AG20443 (cell line): ENCODE data around the gene RNF144A.
"Not testable (repeated sequence)": the region's sequence is repeated elsewhere in the genome, so short reads cannot be mapped to it uniquely, and the experiment has no call there.

Experiments used
- DNase-seq: peaks from one replicate; pipeline ENCODE4 v3.0.0; 2012; ENCODE audit warnings: low spot score, mixed read lengths

The RNF144A gene

DNA sequence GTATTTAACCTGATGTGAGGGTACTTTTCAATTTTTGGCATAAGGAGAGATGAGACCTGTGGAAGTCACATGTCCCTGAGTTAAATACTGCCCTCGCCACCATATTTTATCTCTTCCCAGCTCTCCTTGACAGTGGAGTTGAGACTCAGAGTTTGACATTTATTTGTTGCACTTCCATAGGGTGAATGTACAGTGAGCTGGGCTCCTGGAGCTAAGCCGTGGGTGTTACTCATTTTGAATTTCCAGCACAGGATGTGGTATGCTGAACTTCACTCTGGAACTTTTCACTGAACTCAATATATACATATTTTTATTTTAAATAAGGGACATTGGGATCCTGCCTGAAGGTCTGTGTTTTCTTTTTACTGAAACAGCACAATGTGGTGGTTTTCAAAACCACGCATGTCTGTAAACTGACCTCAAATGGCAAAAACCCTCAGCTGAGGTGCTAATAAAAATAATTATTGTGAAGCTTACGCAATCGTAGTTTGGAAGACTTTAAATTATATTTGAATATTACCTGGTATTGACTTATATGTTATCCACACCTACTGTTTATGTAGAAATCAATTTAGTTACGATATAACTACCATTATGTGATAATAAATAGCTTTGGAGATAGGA is 12.1 kb downstream of the RNF144A start:
- no peak for DNase-seq

DNA sequence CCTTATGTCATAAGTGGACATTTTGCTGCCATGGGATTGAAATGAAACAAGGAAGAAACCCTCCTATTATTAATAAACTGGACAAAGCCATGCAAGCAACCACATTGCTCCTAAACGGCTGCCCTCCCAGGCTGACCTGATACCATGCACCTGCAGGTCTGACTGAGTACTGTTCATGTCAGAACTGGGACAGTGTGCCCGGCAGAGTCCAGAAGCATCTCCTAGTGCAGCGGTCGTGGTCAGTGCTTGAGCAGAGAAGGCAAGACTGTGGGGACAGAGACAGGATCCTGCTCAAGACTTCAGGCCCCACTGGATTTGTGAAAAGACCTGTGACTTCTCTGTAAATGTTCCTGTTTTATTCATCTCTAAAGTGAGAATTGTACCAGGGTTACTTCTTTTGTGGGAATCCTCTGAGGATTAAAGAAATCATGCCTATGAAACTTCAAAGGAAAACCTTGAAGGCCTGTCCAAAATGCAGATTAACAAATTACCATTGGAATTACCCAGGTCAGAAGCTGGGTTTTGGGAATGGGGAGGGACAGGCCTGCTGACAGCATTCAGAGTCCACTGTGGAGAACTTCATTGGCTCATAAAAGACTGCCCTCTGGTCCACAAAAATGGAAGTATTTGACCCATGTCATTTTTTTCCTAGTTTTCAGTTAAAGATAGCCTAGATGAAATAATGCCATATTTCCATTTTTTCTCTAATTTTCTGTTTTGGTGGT is 13.9 kb downstream of the RNF144A start:
- no peak for DNase-seq

DNA sequence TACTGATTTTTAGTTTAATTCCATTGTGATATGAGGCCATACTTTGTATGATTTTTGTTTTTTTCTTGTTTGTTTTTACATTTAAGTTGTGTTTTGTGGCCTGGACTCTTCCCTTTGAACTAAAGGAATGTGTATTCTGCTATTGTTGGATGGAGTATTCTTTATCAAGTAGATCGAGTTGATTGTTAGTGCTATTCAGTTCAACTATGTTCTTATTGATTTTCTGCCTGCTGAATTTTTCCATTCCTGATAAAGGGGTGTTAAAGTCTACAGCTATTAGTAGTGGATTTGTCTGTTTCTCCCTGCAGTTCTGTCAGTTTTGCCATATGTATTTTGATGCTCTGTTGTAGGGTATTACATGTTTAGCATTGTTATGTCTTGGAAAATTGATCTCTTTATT is 14.5 kb downstream of the RNF144A start:
- no peak for DNase-seq

DNA sequence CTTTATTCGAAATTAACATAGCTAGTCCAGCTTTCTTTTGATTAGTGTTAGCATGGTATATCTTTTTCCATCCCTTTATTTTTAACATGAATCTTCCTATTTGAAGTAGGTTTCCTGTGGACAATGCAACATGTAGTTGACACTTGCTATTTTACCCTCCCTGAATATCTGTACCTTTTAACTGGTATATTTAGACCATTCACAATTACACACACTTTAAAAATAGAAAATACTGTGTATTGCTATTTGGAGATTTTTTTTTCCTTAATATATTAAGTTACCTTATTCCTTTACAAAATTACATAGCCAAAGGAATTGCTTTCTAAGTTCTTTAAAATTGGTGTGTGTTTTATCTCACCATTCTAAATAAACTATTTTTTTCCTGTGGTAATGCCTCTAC is 15.0 kb downstream of the RNF144A start:
- no peak for DNase-seq

DNA sequence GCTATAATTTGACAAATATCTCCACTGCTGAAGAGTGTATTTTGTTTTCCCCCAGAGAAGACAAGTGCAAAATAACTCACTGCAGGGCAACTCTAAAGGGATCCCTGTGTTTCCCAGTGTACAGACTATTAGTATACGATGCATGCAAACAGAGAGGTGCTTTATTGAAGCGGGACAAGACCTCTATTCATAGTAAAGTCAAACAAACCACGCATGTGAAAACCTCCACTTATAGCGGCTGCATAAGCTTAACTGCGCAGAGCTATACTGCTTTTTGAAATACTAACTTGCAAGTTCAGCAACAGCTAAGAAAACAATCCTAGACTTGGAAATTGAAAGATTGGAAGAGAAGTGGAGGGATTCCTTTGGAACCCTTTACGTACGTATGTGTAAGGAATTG is 15.6 kb downstream of the RNF144A start:
- DNase-seq = no peak

DNA sequence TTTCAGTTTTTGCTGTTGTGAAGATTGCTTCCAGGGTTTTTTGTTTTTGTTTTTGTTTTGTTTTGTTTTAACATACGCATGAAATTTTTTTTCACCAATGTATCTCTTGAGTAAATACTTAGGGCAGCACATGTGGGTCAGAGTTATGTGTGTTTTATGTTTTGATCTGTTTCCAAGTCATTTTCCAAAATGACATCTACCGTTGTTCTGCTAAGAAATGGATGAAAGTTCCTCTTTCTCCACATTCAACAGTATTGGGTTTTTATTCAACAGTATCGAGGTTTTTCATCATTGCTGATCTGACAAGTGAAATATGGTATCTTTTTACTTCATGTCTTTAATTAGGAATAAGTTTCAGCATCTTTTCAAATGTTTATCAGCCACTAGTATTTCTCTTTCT is 16.7 kb downstream of the RNF144A start:
- DNase-seq = no peak

DNA sequence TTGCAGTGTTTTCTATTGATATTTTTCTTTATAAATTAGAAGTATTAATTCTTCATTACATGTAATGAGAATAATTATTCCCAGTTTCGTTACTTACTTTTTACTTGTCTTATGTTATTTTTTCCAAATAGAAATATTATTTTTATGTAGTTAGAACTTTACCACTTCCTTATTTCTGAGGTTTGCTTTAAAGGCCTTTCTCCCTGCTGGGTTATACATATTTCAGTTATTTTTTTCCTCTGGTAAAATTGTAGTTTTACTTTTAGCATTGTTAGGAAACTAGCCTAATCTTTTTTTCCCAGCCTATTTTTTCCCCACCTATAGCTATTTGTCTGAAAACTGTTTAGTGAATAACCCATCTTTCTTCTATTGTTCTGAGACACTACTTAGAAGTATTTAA is 17.1 kb downstream of the RNF144A start:
- no peak for DNase-seq

DNA sequence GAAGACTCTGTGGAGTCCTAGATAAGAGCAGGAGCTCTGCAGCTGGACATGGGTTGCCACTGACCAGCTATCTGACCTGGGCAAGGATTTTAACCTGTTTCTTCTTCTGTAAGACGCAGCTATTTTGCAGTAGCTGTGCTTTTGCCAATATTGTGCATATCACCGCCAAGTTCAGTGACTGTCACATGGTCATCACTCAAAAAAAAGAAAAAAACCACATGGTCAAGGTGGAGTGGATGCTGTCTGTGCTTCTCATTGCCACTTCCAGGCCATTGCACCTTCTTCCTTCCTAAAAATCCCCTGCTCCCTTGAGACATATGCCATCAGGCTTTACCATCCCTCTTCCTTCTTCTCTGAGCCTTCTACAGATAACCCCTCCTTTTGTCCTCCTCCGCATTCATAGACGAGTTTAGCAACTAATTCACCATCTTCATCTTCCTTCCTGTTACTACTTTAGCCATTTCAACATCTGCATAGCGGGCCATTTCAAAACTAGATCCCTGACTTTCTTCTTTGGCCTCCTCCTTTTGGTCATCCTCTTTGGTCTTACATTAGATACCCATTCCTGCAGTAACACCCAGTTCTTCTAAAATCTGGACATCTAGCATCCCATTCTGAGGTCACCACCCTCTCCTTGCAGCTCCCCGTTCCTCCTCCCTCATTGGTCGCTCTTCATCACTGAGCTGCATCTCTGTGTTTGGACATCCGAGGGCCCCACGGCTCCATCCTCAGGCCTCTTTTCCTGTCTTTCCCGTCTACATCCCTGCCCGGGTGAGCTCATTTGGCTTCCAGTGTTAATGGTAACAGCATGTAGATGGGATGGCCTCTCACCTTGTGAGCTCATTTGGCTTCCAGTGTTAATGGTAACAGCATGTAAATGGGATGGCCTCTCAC is 17.8 kb downstream of the RNF144A start:
- no peak for DNase-seq

DNA sequence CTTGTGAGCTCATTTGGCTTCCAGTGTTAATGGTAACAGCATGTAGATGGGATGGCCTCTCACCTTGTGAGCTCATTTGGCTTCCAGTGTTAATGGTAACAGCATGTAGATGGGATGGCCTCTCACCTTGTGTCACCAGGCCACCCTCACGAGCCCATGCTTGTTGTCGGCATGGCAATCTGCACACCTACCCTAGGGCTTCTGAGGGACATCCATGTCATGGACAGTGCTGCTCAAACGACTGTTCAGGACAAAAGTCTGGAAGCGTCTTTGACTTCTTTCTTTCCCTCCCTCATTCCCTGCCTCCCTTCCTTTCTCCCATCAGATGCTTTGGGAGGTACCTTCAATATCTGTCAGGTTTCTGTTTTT is 18.4 kb downstream of the RNF144A start:
- DNase-seq = not testable (repeated sequence)

DNA sequence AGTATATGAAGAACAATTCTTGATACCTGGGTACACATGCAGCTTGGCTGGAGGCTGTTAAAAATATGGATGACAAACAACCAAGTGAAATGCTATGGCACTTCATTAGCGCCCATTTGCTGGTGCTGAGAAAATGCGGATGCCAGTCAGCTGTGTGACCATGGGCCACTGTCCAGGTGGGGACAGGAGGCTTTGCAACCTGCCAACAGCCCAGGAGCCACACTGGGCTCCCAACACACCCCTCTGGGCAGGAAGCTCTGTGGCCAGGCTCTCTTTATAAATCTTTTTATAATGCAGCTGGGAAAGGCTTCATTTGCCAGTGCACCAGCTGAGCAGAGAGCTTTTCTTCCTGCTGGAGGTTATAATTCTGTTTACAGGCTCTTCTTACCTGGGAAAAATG is 19.9 kb downstream of the RNF144A start:
- no peak for DNase-seq

DNA sequence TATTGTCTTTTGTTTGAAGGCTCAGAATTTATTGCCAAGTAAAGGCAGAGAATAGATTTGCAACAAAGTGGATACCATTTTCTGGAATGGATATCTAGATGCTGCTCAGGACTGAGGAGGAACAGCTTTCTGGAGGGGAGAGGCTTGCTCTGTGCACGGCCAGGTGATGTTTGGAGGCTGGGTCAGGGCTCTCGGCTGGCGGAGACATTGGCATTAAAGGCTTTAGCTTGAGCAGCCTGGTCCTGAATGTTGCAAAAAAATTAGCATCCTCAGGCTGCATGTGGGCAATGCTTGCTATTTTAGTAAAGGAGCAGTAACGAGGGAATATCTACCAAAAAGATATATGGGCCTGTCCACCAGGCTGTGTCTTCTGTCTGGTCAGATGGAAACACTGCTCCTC is 20.4 kb downstream of the RNF144A start:
- DNase-seq = no peak

DNA sequence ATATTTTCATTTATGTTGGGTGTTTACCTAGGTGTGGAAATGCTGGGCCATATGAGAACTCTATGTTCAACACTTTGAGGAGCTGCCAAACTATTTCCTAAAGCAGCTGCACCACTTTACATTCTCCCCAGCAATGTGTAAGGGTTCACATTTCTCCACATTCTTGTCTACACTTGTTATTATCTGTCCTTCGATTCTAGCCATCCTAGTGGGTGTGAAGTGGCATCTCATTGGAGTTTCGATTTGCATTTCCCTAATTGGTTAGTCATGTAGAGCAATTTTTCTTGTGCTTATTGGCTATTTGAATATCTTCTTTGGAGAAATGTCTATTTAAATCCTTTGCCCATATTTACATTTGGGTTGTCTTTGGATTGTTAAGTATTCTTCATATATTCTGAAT is 21.9 kb downstream of the RNF144A start:
- no peak for DNase-seq

DNA sequence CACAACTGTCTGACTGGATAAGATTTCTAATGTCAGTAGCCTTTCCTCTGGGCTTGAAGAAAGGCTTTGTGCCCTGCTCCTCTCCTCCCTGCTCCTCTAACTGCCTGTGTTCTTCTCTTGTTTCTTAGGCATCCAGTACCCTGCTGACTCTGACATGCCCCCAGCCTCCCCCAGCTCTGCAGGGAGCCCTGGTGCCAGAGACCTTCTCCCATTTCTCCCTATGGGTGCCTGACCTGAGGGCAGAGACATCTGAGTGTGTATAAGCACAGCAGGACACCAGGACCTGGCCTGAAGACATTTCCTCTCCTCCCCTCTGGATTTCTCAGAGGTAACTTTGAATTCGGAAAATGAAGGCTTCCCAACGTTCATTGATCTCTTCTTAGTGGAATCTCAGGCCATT is 23.6 kb downstream of the RNF144A start:
- DNase-seq = no peak

DNA sequence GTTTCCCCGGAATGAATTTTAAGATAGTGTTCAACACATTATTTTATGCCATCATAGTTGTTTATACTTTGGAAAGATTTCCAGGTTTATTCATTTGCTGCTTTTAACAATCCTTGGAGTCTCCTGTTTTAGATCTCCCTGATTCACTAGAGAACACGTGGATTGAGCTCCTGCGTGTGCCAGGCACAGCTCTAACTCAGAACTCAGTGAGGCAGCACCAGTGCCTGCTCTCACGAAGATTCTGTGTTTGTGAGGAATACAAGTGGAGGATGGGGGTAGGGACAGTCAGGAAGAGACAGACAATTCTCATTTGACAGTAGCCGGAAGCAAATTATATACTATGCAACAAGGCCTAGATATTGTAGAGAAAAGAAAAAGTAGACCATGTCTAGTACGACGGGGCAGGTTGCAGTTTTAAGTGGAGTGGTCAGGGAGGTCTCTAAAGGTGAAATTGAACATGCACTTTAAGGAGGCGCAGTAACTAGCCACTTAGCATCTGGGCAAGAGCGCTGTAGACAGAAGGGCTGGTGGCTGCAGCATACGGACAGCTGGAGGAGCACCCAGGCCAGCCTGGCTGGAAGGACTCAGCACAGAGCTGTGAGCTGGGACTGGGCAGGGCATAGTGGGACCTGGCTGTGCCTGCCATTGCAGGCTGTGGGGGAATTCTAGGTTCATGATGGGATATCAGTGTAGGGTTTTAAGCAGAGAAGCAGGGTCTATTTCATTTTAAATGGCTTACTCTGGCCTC is 24.3 kb downstream of the RNF144A start:
- DNase-seq = no peak

DNA sequence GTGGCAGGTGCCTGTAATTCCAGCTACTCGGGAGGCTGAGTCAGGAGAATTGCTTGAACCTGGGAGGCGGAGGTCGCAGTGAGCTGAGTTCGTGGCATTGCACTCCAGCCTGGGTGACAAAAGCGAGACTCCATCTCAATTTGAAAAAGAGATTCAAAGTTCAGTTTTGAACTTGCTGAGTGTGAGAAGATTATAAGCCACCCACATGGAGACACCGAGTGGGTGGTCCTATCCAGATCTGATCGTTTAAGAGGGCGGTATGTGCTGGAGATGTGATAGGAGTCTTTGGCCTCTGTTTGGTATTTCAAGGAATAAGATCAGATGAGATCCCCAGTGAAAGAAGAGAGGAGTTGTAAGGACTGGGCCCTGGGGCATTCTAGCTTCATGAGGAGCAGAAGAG is 25.6 kb downstream of the RNF144A start:
- no peak for DNase-seq

DNA sequence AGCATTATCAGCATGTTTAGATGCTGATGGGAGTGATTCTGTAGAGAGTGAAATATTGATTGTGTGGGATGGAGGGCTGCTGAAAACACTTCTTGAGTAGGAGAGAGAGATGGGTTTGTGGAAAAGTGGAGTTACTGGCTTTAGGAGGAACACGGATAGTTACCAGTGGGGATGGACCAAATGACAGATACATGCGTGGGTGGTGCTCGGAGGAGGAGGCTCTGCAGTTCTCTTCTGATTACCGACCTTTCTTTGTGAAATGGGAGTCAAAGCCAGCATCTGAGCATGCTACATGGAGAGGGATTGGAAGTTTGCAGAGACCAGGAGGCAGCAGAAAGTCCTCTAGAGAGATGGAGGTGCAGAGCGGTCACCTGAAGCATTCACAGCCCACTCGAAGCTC is 26.3 kb downstream of the RNF144A start:
- no peak for DNase-seq

DNA sequence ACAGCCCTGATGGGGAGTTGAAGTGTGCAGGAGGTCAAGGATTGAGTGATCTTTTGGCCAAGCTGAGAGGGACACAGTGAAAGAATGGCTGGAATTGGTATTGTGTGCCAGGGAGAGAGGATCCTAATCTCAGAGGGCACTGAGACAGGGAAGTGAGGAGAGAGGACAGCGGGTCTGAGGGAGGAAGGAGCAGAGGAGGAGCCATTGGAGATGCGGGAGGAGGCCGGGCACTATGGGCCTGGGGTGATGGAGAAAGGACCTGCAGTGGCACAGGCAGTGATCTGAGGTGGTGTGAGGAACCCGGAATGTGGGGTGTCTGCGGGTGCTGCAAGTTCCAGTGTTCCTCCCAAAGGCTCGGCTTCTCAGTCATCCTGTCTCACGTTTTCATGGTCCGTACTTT is 26.8 kb downstream of the RNF144A start:
- DNase-seq = no peak

DNA sequence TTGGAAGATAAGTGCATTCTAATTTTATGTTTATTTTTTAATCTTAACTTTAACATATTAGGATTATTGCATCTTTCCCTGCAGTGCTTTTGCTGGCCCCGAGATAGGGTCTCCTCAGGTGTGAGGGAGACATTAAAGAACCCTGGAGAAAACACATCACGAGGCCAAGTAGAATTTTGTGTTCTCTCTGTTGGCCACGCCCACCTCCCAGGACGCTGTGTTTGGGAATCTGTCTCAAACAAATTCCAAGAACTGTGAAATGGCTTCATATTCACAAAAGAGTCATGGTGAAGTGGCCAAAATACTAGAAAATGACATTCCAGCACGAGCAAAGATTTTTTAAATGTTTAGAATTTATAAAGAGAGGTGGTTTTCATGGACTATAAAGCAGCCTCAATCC is 27.3 kb downstream of the RNF144A start:
- no peak for DNase-seq

DNA sequence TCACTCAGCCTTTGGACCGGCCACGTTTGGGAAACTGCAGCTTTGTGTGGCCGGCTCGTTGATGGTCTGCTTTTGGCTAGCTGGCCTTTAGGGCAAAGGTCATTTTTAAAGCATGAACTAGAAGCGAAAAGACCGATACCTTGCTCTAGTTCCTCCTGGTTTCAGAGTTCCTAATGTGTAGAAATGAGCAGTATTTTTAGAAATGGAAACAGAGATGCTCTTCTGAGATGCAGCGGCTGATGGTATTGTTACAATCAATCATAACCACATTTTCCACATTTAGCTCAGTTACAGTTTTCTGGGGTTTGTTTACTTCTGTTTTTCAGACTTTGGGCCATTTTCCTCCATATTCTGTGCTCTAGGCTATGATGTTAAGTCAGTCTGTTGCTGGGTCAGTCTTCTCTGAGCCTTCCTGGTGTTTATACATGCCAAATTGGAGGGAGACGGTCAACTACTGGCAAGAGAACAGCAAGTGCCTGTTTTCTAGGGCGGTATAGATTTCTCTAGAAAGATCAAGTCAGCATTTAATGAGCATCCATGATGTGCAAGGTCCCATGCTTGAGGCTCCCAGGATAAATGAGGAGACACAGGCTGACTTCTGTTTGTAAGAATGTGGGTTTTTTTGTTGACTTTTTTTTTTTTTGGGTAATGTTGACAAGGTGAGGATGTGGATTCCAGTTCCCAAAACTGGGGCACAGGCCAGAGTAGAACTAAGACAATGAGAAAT is 28.0 kb downstream of the RNF144A start:
- DNase-seq = no peak

DNA sequence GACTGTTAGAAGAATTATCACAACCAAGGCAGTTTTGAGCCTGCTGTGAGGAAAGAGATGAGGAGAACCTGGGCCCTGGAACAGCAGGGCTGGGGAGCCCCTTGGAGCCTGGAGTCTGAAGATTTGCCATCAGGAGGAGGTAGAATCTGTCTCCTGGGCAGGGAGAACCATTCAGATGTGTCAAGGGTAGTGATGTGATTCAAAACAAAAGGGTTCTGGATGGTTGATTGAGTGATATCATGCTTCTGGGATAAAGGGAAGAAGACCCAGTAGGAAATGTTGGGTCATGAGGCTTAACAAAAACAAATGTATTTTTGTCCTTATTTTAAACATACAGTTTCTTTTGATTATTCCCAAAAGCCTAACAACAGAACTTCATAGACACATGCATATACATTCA is 28.6 kb downstream of the RNF144A start:
- DNase-seq = no peak

DNA sequence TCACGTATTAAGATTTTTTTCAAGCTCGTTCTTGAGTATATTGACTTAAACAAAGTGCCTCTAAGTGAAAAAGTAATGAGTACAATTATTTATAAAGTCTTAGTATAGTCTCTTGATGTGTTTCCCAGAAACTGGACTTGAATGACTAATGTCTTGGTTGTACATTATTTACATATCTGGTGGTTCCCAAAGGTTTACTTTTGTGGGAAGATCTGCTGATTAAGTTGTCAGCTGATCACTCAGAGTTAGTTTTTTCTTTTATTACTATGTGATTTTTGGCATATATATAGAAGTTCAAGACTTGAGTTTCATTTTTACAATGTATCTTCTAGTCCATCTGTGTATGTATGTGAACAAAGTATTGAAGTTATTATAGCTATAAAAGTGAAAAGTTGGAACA is 29.5 kb downstream of the RNF144A start:
- peak; percentile 9 for DNase-seq
